CD14-positive monocyte (primary cell): ENCODE results near the gene ANTXR1. TPM values are rescaled to one million over a fixed set of nuclear protein-coding genes. Genes with fewer than 3 reads are reported as not detected.

Experiments
- DNase-seq, 3 donors: peaks; one replicate each; pipeline ENCODE4 v3.0.0-alpha.2; 2011 to 2022
- H2AFZ ChIP-seq: 2 replicates; pipeline ENCODE4 v1.6.0; 2012; ENCODE audit warnings: mild to moderate bottlenecking, low read depth, low read length, inconsistent platforms; ENCODE audit not compliant: insufficient read depth, poor library complexity, severe bottlenecking
- H3K27ac ChIP-seq, 2 donors: 1 replicate in 1 of 2; 2 replicates in 1 of 2; pipeline ENCODE4 v1.5.1; 2012 to 2013; ENCODE audit warnings: low read length in 2 of 2, control low read depth in 1 of 2, inconsistent platforms in 1 of 2, low read depth in 1 of 2, mild to moderate bottlenecking in 1 of 2
- H3K27me3 ChIP-seq, 2 donors: one replicate each; pipeline versions ENCODE4 v1.6.0 to v1.6.1; 2011 to 2013; ENCODE audit warnings: low read length in 2 of 2; ENCODE audit not compliant: control insufficient read depth in 2 of 2, insufficient read depth in 2 of 2
- H3K36me3 ChIP-seq, 2 donors: replicated peaks in 1 of 2; 1 replicate in 1 of 2; 2 replicates in 1 of 2; pipeline versions ENCODE4 v1.5.1 to v1.6.1; 2012 to 2013; ENCODE audit warnings: low read length in 2 of 2, control low read depth in 1 of 2, inconsistent platforms in 1 of 2, mild to moderate bottlenecking in 1 of 2; ENCODE audit not compliant: insufficient read depth in 2 of 2, control insufficient read depth in 1 of 2
- H3K4me1 ChIP-seq, 2 donors: 1 replicate in 1 of 2; 2 replicates in 1 of 2; pipeline versions ENCODE4 v1.5.1 to v1.6.1; 2012 to 2013; ENCODE audit warnings: low read length in 2 of 2, control low read depth in 1 of 2, inconsistent platforms in 1 of 2, mild to moderate bottlenecking in 1 of 2, moderate library complexity in 1 of 2; ENCODE audit not compliant: insufficient read depth in 2 of 2, control insufficient read depth in 1 of 2
- H3K4me2 ChIP-seq: replicated peaks from 2 replicates; pipeline ENCODE3; 2012; ENCODE audit warnings: low read length, moderate library complexity, mild to moderate bottlenecking; ENCODE audit not compliant: poor library complexity, severe bottlenecking; ENCODE audit errors: extremely low read depth
- H3K4me3 ChIP-seq, 3 experiments: fragments of 200-600 bp in 1 of 3; sonication (generic) in 1 of 3; replicated peaks in 1 of 3; 1 replicate in 2 of 3; 2 replicates in 1 of 3; pipeline ENCODE4 v1.5.1; 2011 to 2013; ENCODE audit warnings: low read length in 3 of 3, mild to moderate bottlenecking in 3 of 3, control low read depth in 2 of 3, low read depth in 2 of 3, inconsistent platforms in 1 of 3, moderate library complexity in 1 of 3
- H3K79me2 ChIP-seq: 2 replicates; pipeline ENCODE4 v1.6.0; 2012; ENCODE audit warnings: mild to moderate bottlenecking, control low read depth, inconsistent platforms, low read length, moderate library complexity; ENCODE audit not compliant: insufficient read depth
- H3K9ac ChIP-seq: 2 replicates; pipeline ENCODE4 v1.6.0; 2017; ENCODE audit warnings: low read length, mild to moderate bottlenecking; ENCODE audit not compliant: insufficient read depth, poor library complexity, severe bottlenecking
- H3K9me3 ChIP-seq, 2 donors: replicated peaks in 1 of 2; 1 replicate in 1 of 2; 2 replicates in 1 of 2; pipeline versions ENCODE4 v1.5.1 to v1.6.1; 2012 to 2013; ENCODE audit warnings: low read length in 2 of 2, control low read depth in 1 of 2; ENCODE audit not compliant: control insufficient read depth in 1 of 2, insufficient read depth in 1 of 2
- H4K20me1 ChIP-seq: 2 replicates; pipeline ENCODE4 v1.6.0; 2012; ENCODE audit warnings: mild to moderate bottlenecking, low read length, control low read depth, moderate library complexity; ENCODE audit not compliant: insufficient read depth
- H3K27ac Mint-ChIP-seq, 7 donors: one replicate each; pipeline ENCODE4 v1.8.0; 2020; ENCODE audit warnings: mild to moderate bottlenecking in 7 of 7, mixed read lengths in 7 of 7, moderate library complexity in 6 of 7, inconsistent platforms in 2 of 7
- H3K27me3 Mint-ChIP-seq, 3 donors: one replicate each; pipeline ENCODE4 v1.8.0; 2021 to 2022; ENCODE audit warnings: low read depth in 3 of 3, mild to moderate bottlenecking in 3 of 3, mixed read lengths in 3 of 3, moderate library complexity in 3 of 3, inconsistent platforms in 1 of 3
- H3K36me3 Mint-ChIP-seq, 2 donors: one replicate each; pipeline ENCODE4 v1.8.0; 2020; ENCODE audit warnings: mixed read lengths in 2 of 2, inconsistent platforms in 1 of 2, mild to moderate bottlenecking in 1 of 2
- H3K4me1 Mint-ChIP-seq: one replicate; pipeline ENCODE4 v1.8.0; 2020; ENCODE audit warnings: mild to moderate bottlenecking, mixed read lengths
- H3K4me3 Mint-ChIP-seq, 2 donors: one replicate each; pipeline ENCODE4 v1.8.0; 2020; ENCODE audit warnings: mild to moderate bottlenecking in 2 of 2, mixed read lengths in 2 of 2, moderate library complexity in 1 of 2
- H3K9me3 Mint-ChIP-seq, 7 donors: one replicate each; pipeline ENCODE4 v1.8.0; 2020 to 2022; ENCODE audit warnings: mixed read lengths in 7 of 7, mild to moderate bottlenecking in 6 of 7, moderate library complexity in 6 of 7, inconsistent platforms in 2 of 7
- WGBS: methylation state at CpG from one replicate; pipeline ENCODE4 v1.1.5; 2013; ENCODE audit warnings: missing lambda C conversion rate; ENCODE audit not compliant: insufficient coverage; 5-methylcytosine and 5-hydroxymethylcytosine counted together
- intact Hi-C, 2 donors: fragments of 100-400 bp; cut with micrococcal nuclease; formaldehyde crosslinking; loops; one replicate each; pipeline versions ENCODE4 v1.15.0 to v1.15.1; 2023
- polyA plus RNA-seq, 3 donors: library from polyadenylated mRNA; depleted of rRNA in 1 of 3; unstranded in 2 of 3; stranded (reverse) in 1 of 3; fragments of 300-500 nt in 2 of 3; fragments of >200 nt in 1 of 3; fragmentation: Illumina TruSeq in 2 of 3; gene quantifications; 1 replicate in 2 of 3; 2 replicates in 1 of 3; pipeline ENCODE4 v1.2.3, GENCODE V29; 2012 to 2021
- TF ChIP-seq, protein P1 (sequence below): fragments of 200-600 bp; IDR thresholded peaks from one replicate; pipeline ENCODE4 v1.8.0; 2022; ENCODE audit warnings: antibody characterized with exemption, mild to moderate bottlenecking

ANTXR1 gene
- polyA plus RNA-seq, 3 donors, result not detected

DNA sequence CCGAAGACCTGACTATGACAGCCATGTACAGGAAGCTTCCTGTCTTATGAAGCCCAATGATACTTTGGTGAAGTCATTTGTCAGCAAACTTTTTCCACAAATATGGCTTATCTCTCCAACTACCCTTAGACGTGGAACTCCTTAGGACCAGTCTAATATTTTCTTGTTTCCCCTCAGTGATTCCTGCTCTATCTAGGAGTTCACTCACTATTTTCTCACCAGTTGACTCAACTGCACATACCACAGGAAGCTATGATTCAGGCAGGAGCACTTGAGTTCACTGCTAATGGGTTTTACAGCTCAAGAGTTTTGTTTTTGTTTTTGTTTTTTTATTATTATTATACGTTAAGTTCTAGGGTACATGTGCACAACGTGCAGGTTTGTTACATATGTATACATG is 109.3 kb downstream of the ANTXR1 start:
- no peaks in the 10 kb centered on the region for H3K4me1 ChIP-seq
- Mint-ChIP-seq H3K4me3 (no peak overlapping the region), H3K4me1 (no peaks in the 10 kb centered on the region), H3K9me3 (peaks cover 0 to 2% (median 0%) of the 10 kb centered on the region in 7 donors), H3K36me3 (no peaks in the 10 kb centered on the region), H3K27me3 (peaks cover 2 to 4% (median 4%) of the 10 kb centered on the region in 3 donors), H3K27ac (no peak overlapping the region)
- no peak overlapping the region for H3K9ac ChIP-seq
- no peak for DNase-seq
- no peak overlapping the region for H2AFZ ChIP-seq
- no peak overlapping the region for H3K27ac ChIP-seq
- TF ChIP-seq, protein P1, sequence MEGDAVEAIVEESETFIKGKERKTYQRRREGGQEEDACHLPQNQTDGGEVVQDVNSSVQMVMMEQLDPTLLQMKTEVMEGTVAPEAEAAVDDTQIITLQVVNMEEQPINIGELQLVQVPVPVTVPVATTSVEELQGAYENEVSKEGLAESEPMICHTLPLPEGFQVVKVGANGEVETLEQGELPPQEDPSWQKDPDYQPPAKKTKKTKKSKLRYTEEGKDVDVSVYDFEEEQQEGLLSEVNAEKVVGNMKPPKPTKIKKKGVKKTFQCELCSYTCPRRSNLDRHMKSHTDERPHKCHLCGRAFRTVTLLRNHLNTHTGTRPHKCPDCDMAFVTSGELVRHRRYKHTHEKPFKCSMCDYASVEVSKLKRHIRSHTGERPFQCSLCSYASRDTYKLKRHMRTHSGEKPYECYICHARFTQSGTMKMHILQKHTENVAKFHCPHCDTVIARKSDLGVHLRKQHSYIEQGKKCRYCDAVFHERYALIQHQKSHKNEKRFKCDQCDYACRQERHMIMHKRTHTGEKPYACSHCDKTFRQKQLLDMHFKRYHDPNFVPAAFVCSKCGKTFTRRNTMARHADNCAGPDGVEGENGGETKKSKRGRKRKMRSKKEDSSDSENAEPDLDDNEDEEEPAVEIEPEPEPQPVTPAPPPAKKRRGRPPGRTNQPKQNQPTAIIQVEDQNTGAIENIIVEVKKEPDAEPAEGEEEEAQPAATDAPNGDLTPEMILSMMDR, result no peak
- no peaks in the 10 kb centered on the region for H3K9me3 ChIP-seq
- intact Hi-C loops, result no loop called here
- H3K4me3 ChIP-seq, result no peak overlapping the region
- 78% methylated on average over 2 of the region's 4 CpGs for WGBS
- H3K79me2 ChIP-seq, result no peaks in the 10 kb centered on the region
- H3K4me2 ChIP-seq, result no peak overlapping the region
- H3K36me3 ChIP-seq, result no peaks in the 10 kb centered on the region
- no peaks in the 10 kb centered on the region for H4K20me1 ChIP-seq
- no peaks in the 10 kb centered on the region for H3K27me3 ChIP-seq

DNA sequence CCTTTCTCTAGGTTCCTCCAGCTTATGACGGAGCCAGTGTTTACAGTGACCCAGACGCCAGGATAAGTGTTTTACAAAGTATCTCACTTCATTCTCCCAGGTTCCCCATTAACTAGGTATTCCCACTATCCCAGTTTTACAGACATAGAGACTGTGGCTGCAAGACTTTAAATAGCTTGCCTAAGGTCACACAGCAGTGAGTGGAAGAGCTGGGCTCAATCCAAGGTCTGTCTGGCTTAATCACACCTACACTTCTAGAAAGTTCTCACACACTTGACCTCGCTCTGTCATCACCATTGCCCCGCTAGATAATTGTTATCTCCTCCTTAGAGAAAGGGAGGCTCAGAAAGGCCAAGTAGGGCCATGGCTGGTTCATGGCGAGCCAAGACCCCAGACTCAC is 110.2 kb downstream of the ANTXR1 start:
- Histone ChIP-seq H2AFZ (no peak overlapping the region), H3K27me3 (no peaks in the 10 kb centered on the region), H3K27ac (no peak overlapping the region), H3K36me3 (no peaks in the 10 kb centered on the region), H4K20me1 (no peaks in the 10 kb centered on the region), H3K4me3 (no peak overlapping the region), H3K4me2 (no peak overlapping the region), H3K9ac (no peak overlapping the region), H3K4me1 (no peaks in the 10 kb centered on the region), H3K79me2 (no peaks in the 10 kb centered on the region), H3K9me3 (no peaks in the 10 kb centered on the region)
- DNase-seq, result no peak
- Mint-ChIP-seq H3K36me3 (no peaks in the 10 kb centered on the region), H3K4me3 (no peak overlapping the region), H3K4me1 (no peaks in the 10 kb centered on the region), H3K27ac (no peak overlapping the region), H3K9me3 (peaks cover 0 to 2% (median 0%) of the 10 kb centered on the region in 7 donors), H3K27me3 (peaks cover 3 to 4% (median 4%) of the 10 kb centered on the region in 3 donors)
- TF ChIP-seq, protein P1, result no peak
- intact Hi-C loops, result no loop called here
- 100% methylated on average over 3 of the region's 5 CpGs for whole genome bisulfite sequencing
